CD4-positive, alpha-beta T cell treated with Interleukin-4 for 1 hour (primary cell): ENCODE data around the gene FBXO45.
A peak's percentile ranks its signal among the peaks of the same experiment; 100 is the strongest.
"Not testable (repeated sequence)": the region's sequence is repeated elsewhere in the genome, so short reads cannot be mapped to it uniquely, and the experiment has no call there.

Experiments
- DNase-seq, 2 donors: peaks; one replicate each; pipeline ENCODE4 v3.0.0-alpha.2; 2020 to 2022

FBXO45 gene

DNA sequence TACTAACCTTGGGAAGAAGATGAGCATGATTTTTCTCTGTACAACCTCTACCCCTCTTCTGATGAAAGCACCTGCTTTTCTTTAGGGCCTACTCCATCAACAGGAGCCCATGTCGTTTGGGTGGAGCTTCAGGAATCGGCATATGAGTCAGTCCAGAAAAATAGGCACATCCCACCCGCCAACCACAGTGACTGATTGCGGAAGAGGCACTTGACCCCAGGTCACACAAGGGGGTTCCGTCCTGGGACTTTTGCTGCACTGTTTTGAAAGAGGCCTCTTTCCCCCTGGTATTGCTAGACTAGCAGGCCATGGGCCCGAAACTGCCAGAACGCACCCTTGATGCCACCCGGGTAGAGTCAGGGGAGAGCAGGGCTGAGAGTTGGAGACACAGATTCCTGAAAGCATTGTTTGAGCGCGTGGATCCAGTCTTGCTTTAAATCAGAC is 51.7 kb downstream of the FBXO45 start:
- DNase-seq = peak; percentile 49 to 71

DNA sequence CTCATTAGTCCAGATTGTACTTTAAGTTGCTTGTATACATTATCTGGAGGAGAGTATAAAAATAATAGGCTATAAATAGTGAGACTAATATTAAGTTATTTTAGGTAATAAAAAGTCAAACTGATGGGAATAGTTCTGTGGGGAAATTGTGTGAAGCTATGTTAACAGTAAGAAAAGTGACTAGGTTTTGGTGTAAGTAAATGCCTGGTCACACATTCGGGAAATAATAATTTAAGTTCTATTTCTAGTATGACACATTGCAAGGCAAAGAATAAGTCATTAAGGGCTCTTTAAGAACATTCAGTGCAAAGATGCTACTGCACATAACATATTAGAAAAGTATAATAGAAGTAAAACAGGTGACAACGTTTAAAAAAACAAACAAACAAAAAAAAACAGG is 52.2 kb downstream of the FBXO45 start:
- DNase-seq = no peak

DNA sequence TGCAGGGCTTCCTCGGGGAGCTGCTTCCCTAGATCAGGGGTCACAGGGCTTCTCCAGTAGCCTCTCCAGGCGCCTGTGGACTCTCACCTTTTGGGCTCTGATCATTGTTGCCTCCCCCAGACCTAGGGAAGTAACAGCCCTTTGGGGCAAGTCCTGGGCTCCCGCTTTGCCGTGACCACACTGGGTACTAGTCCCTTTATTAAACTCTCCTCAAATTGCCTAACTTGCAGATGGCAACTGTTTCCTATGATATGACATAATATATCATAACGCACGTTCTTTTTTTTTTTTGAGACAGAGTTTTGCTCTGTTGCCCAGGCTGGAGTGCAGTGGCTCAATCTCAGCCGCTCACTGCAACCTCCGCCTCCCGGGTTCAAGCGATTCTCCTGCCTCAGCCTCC is 53.2 kb downstream of the FBXO45 start:
- DNase-seq = no peak

DNA sequence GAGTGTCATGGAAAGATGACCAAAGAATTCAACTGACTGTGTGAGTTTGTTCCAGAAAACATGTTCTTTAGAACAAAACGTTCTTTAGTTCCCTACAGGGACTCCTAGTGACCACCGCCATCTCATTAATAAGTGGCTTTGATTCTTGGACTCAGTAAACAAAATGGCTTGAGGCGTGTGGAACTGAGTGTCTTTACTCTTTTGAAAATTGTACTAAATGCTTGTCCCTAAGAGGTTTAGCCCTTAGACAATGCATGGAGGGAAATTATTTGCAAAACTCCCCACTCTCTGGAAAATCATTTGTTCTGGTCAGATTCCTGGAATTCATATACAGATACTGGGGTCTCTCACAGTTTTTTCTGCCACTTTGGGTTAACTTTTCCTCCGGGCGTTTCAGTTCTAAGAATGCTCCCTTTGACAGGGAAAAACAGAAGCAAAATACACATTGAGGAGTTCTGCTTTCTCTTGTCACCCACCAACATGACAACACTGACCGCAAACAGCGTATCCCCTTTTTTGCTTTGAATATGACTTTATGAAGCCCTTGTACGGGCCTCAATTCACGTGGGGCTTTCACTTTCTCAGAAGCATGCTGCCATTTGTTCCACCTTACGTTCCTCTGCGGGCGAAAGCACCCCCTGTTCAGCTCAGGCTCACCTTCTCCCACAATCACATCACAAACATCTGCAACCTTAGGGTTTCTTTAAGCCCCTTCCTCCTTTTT is 55.8 kb downstream of the FBXO45 start:
- DNase-seq = peak; percentile 41 to 63

DNA sequence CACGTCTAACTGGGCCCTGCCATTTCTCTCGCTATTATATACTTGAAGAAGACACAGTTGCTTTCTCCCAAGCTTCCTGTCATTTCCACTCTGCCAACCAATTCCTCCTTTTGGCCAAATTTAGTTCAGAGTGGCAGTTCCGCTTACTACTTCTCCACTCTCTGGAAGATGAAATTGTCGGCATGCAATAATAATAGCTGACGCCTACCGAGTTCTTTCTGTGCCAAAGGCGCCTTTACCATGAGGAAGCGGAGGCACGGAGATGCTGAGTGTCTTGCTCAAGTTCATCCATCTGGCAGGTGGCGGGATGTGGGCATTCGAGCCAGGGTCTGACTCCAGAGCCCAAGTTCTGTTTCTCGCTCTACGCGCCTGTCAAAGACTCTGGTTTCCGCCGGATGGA is 56.4 kb downstream of the FBXO45 start:
- peak in 1 of 2 donors; percentile 48 for DNase-seq

DNA sequence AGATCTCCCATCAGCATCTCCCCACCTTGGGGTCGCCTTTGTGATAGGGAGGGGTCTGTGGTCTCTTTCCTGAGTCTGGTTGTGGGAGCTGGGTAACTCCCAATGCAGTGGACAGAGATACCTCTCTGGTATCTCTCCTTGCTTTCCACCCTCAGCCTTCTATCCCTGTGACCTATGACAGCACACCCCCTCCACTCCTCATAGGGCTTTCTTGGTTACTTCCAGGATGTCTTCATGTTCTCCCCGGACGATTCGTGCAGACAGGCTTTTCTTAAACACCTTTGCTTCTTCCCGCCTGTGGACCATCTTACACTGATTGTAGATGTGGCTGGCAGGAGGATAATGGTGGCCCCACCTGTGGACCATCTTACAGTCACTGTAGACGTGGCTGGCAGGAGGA is 56.9 kb downstream of the FBXO45 start:
- DNase-seq = no peak

DNA sequence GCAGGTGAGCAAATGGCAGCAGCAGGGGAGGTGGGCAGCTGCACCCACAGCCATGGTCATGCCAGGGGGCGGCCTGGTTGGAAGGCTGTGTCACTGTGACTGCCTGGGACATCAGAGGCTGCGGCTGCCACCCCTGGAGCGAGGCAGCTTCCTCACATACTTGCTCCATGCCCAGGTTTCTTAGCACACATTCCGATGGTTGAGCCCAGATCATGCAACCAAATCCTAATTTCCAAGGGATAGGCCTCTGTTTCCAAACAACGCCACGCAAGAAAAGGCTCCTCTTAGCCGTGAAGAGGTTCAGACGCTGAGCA is 59.4 kb downstream of the FBXO45 start:
- DNase-seq = no peak

DNA sequence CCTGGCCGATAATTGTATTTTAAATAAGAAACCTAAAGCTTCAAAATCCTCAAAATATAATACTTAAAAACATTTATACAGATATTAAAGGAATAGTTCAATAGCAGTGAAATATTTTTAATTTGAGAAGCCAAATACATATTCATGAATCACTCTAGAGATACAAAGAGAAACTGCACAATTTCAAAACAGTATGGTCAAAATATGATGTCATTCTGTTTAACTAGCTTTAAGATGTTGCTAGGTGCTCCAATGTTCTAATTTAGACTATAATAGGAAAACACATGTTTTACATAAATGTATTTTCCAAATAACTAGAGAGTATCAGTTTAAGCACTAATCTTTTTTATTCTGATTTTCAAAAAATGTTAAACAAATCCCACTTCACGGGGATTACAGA is 60.8 kb downstream of the FBXO45 start:
- no peak for DNase-seq

DNA sequence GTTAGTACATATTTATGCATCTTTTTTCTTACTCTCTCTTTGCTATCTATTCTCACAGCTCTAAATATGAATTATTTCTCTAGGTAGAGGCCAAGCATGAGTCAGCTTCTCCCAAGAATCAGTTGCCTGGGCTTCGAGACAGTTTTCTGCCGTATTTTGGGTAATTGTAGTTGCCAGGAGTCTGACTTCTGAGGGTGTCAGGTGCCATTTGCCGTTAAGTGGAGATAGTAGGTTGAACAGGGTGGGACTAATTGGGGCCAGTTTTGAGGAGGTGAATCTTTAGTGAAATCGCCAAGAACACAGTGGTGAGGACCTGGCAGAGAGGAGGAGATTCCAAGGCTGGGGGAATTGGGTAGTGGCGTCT is 63.2 kb downstream of the FBXO45 start:
- peak; percentile 48 to 54 for DNase-seq

DNA sequence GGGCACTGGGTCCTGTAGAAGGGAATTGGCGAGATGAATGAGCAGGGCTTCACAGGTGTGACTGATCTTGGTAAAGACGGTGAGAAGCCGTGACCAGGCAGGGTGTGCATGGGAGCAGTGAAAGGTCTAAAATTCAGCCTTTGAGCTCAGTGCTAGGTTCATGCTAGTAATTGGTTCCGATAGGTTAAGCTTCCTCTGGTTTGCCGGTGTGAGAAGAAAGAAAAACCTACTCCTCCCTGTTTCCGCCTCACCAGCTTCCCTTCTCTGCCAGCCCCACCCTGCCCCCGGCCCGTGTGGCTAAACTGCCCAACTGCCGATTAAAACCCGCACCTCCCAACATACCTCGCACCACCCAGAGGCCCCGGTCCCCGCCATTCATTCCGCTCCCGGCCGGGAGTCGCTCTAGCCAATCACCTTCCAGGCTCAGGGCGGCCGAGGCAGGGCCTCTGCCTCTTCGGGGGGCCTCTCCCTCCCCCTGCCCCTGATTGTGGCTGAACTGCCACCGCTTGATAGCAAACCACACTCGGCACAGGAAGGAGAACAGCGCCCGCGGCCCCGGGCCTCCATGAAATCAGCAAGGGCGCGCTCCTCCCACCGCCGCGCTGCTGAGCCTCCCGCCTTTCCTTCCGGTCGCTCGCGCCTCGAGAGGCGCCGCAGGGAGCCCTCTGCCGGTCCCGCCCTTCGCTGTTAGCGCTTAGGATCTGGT is 63.7 kb downstream of the FBXO45 start:
- DNase-seq = peak; percentile 89 to 92

DNA sequence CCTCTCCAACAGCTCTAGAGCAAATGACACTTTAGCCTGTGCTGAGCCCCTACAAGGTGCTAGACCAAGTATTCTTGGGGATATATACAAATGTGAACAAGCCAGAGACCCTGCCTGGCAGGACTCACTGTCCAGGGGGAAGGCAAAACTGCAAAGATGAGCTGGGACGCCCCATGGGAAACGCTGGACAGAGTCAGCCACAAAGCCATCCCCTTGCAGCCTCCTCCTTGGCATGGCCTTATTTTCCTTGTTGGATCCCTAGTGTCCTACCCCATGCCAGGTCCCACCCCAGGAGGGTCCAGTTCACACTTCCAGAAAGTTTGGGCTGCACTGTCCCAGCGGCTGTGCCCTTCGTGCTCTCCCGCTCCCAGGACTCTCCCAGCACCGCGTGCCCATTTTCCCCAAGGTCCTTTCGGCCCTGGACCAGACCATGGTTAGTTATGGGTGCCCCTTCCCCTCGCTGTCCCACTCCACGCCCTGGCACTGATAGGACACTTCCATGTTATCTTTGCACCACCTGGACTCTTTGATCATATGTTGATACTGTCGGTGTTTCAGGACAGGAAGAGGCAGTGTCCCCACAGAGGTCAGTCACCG is 65.2 kb downstream of the FBXO45 start:
- no peak for DNase-seq

DNA sequence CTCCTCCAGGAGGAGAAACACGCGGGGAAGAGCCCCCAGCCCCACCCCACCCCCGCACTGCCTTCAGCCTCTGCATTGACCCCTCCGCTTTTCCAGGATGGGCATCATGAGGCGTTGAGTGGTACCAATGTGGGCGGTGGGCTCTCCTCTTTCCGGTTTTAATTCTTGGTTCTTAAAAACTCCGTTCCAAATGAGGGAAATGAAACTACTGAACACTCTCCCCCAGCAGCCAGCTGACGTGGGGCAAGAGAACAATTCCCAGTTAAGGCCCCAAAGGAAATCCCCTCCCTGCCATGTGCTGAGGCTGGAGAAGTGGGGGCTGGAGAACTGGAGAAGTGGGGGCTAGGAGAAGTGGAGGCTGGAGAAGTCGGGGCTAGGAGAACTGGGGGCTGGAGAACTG is 65.8 kb downstream of the FBXO45 start:
- peak; percentile 33 to 71 for DNase-seq

DNA sequence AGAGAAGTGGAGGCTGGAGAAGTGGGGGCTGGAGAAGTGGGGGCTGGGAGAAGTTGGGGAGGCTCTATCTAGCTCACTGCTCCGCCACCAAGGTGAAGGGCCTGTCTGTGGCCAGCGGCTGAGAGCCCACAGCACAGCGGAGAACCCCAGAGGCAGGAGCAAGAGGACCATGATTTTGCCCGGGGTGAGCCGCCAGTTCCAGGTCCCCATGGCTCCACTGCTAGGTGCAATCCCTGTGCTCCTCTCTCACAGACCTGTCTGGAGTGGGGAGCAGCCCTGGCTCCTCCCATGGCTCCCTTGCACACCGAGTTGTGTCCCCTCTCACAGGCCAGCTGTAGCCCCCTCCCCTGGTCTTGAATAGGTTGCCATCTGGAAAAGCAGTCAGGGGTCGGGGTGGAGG is 66.4 kb downstream of the FBXO45 start:
- no peak for DNase-seq

DNA sequence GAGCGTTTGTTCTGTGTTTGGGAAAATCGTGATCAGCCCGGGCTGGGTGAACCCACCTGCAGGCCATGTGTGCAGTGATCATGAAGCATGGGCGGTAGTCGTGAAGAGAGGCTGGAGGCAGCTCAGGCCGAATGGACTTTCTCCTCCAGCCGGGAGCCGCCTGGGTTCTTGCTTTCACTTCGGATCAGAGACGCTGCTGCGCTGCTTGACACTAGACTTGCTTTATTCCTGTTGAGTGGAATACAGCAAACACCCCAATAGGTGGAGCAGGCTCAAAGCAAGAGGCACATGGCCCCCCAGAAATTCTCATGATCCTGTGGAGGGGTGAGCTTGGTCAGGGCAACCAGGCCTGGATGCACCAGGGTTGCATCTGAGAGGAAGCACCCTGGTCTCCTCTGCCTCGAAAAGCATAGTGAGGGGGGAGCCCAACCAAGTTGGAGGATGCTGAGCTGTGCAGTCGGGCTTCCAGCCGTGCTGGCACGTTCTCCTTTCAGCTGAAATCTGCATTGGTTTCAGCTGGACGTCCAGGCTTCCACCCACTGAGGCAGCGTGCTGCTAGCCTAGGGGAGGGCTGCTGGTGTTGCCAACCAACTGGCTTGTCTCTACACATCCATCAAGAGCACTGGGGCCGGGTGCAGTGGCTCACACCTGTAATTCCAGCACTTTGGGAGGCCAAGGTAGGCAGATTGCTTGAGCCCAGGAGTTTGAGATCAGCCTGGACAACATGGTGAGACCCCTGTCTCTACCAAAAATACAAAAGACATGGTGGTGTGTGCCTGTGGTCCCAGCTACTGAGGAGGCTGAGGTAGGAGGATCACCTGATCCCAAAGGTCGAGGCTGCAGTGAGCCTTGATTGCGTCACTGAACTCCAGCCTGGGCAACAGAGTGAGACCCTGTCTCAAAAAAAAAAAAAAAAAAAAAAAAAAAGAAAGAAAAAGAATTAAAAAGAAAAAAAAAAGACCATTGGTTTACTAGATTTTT is 68.2 kb downstream of the FBXO45 start:
- DNase-seq = no peak

DNA sequence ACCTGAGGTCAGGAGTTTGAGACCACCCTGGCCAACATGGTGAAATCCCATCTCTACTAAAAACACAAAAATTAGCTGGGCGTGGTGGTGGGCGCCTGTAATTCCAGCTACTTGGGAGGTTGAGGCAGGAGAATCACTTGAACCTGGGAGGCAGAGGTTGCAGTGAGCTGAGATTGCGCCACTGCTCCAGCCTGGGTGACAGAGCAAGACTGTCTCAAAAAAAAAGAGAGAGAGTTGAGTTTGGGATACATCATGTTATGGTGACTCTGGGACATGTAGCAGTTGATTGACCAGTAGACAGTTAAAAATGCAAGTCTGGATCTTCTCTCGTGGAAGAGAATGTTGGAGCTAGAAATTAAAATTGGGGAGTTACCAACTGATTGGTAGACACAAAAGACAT is 69.5 kb downstream of the FBXO45 start:
- not testable (repeated sequence) for DNase-seq
